ENCODE results near the gene LIG3. TPM values are rescaled to one million over a fixed set of nuclear protein-coding genes. Genes with fewer than 3 reads are reported as not detected.

Gene LIG3
- total RNA-seq, 1 donor from 2014 or later, result 24.5 TPM

GRCh38 chr17:35051579-35052240 is 71.4 kb downstream of the LIG3 start:
- no peak for TF ChIP-seq CTCF (IDR thresholded peaks at IDR 0.05)
- H3K27ac ChIP-seq, result peak overlapping the region; percentile 27 to 52
- no peaks in the 10 kb centered on the region for H3K9me3 ChIP-seq
- H3K4me1 ChIP-seq, result no peaks in the 10 kb centered on the region
- intact Hi-C loops (cut with DNase I), result no loop called here
- H3K27me3 ChIP-seq, result no peaks in the 10 kb centered on the region
- no peaks in the 10 kb centered on the region for H3K36me3 ChIP-seq
- no peak overlapping the region for H3K4me3 ChIP-seq
- DNase-seq (ENCODE audit: low spot score in 2 of 2), result no peak

DNA sequence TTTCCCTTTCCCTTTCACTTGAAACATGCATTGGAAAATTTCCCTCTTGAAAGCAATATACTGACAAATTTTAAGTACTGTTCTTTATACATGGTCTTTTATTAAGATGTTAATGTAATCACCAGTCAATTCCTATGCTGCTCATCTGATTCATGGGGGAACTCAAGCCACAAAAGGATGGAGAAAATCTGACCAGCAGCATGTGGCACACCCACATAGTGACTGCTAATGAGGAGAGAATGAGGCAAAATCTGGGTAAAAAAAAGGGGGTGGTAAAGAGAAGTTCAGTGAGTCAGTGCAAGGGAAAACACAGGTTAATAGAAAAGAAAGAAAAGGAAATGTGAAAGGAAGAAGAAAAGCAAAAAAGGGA is 71.9 kb downstream of the LIG3 start:
- Histone ChIP-seq H3K9me3 (no peaks in the 10 kb centered on the region), H3K27ac (peak overlapping the region in 1 of 2 donors; percentile 2), H3K36me3 (no peaks in the 10 kb centered on the region), H3K4me3 (no peak overlapping the region), H3K27me3 (no peaks in the 10 kb centered on the region), H3K4me1 (no peaks in the 10 kb centered on the region)
- no peak for DNase-seq (ENCODE audit: low spot score in 2 of 2)
- no peak for TF ChIP-seq CTCF (IDR thresholded peaks at IDR 0.05)
- intact Hi-C loops (cut with DNase I), result no loop called here

DNA sequence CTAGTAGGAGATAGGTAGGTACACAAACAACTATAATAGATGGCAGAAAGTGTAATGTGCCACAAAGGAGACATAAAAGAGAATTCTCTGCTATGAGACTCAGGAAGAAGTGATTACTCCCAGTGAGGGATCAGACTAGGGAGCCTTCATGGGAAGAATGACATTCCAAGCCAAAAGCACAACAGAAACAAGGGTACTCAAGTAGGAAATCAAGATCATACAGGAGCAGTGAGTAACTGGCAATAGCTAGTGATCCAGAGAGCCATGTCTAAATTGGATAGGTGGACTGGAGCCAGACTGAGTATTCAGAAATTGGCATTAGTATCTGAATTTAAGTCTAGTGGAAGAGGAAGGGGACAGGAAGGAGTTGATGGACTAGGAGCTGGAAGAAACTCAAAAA is 72.5 kb downstream of the LIG3 start:
- Histone ChIP-seq H3K4me3 (no peak overlapping the region), H3K9me3 (no peaks in the 10 kb centered on the region), H3K27me3 (no peaks in the 10 kb centered on the region), H3K36me3 (no peaks in the 10 kb centered on the region), H3K27ac (no peak overlapping the region), H3K4me1 (no peaks in the 10 kb centered on the region)
- no peak for TF ChIP-seq CTCF (IDR thresholded peaks at IDR 0.05)
- intact Hi-C loops (cut with DNase I), result no loop called here
- no peak for DNase-seq (ENCODE audit: low spot score in 2 of 2)

GRCh38 chr17:35053204-35053603 is 72.9 kb downstream of the LIG3 start:
- Histone ChIP-seq H3K9me3 (no peaks in the 10 kb centered on the region), H3K36me3 (no peaks in the 10 kb centered on the region), H3K27me3 (no peaks in the 10 kb centered on the region), H3K4me1 (no peaks in the 10 kb centered on the region), H3K27ac (no peak overlapping the region), H3K4me3 (no peak overlapping the region)
- TF ChIP-seq CTCF (IDR thresholded peaks at IDR 0.05), result no peak
- intact Hi-C loops (cut with DNase I), result no loop called here
- DNase-seq (ENCODE audit: low spot score in 2 of 2), result no peak

GRCh38 chr17:35056013-35056412 is 75.7 kb downstream of the LIG3 start:
- Histone ChIP-seq H3K27me3 (no peaks in the 10 kb centered on the region), H3K27ac (no peak overlapping the region), H3K4me3 (no peak overlapping the region), H3K36me3 (no peaks in the 10 kb centered on the region), H3K4me1 (no peaks in the 10 kb centered on the region), H3K9me3 (no peaks in the 10 kb centered on the region)
- no peak for TF ChIP-seq CTCF (IDR thresholded peaks at IDR 0.05)
- intact Hi-C loops (cut with DNase I), result no loop called here
- no peak for DNase-seq (ENCODE audit: low spot score in 2 of 2)
